Endodermal cell (in vitro differentiated cells): Measurements from ENCODE around the gene CEP55. TPM values are rescaled to one million over a fixed set of nuclear protein-coding genes. Genes with fewer than 3 reads are reported as not detected.

Experiments used
- DNase-seq: peaks from one replicate; pipeline ENCODE4 v3.0.0-alpha.2; 2017
- H3K27ac ChIP-seq: 2 replicates; pipeline ENCODE4 v1.5.1; 2013; ENCODE audit warnings: mild to moderate bottlenecking, low read depth, low read length, moderate library complexity
- H3K27me3 ChIP-seq: 2 replicates; pipeline ENCODE4 v1.6.1; 2013; ENCODE audit warnings: mild to moderate bottlenecking, low read length, moderate library complexity; ENCODE audit not compliant: insufficient read depth, control insufficient read depth, poor library complexity, severe bottlenecking
- H3K36me3 ChIP-seq: 2 replicates; pipeline ENCODE4 v1.7.0; 2013; ENCODE audit warnings: mild to moderate bottlenecking, low read length, moderate library complexity; ENCODE audit not compliant: control insufficient read depth, insufficient read depth
- H3K4me1 ChIP-seq: one replicate; pipeline ENCODE4 v1.7.0; 2013; ENCODE audit warnings: low read length; ENCODE audit not compliant: control insufficient read depth, insufficient read depth
- H3K4me3 ChIP-seq: 2 replicates; pipeline ENCODE4 v1.5.1; 2013; ENCODE audit warnings: mild to moderate bottlenecking, low read length, moderate library complexity
- H3K9ac ChIP-seq: 2 replicates; pipeline ENCODE4 v1.6.1; 2013; ENCODE audit warnings: mild to moderate bottlenecking, low read length, moderate library complexity; ENCODE audit not compliant: poor library complexity, severe bottlenecking; ENCODE audit errors: extremely low read depth
- H3K9me3 ChIP-seq: 2 replicates; pipeline ENCODE4 v1.6.1; 2013; ENCODE audit warnings: mild to moderate bottlenecking, low read length, moderate library complexity; ENCODE audit not compliant: control insufficient read depth
- H3K27ac Mint-ChIP-seq: 2 replicates; pipeline ENCODE4 v1.8.0; 2020; ENCODE audit warnings: mixed read lengths
- H3K27me3 Mint-ChIP-seq: 2 replicates; pipeline ENCODE4 v1.8.0; 2021; ENCODE audit warnings: mild to moderate bottlenecking, mixed read lengths; ENCODE audit not compliant: insufficient read depth
- H3K36me3 Mint-ChIP-seq: 2 replicates; pipeline ENCODE4 v1.8.0; 2020; ENCODE audit warnings: low read depth, mixed read lengths
- H3K4me1 Mint-ChIP-seq: 2 replicates; pipeline ENCODE4 v1.8.0; 2020; ENCODE audit warnings: mixed read lengths
- H3K4me3 Mint-ChIP-seq: 2 replicates; pipeline ENCODE4 v1.8.0; 2020; ENCODE audit warnings: mild to moderate bottlenecking, moderate library complexity, mixed read lengths
- H3K9me3 Mint-ChIP-seq: 2 replicates; pipeline ENCODE4 v1.8.0; 2020; ENCODE audit warnings: mild to moderate bottlenecking, mixed read lengths
- WGBS, 2 experiments: methylation state at CpG; one replicate each; pipeline versions ENCODE4 v1.1.5 to v1.1.7; 2013; ENCODE audit warnings: missing lambda C conversion rate in 2 of 2, mixed read lengths in 1 of 2; ENCODE audit not compliant: insufficient coverage in 1 of 2, insufficient read length in 1 of 2; 5-methylcytosine and 5-hydroxymethylcytosine counted together
- total RNA-seq, 2 donors: library from RNA; stranded (reverse); fragmentation: NEBNext Ultra II Directional in 1 of 2; extraction: Animal tissue kit (Norgen Biotek cat#: 25700) in 1 of 2; gene quantifications; 2 replicates in 1 of 2; 3 replicates in 1 of 2; pipeline ENCODE4 v1.2.1, GENCODE V29; 2021
- TF ChIP-seq, protein P1 (sequence below): fragments of 200-600 bp; sonication (generic); conservative IDR thresholded peaks from 2 replicates; pipeline ENCODE4 v1.5.0; 2021; ENCODE audit warnings: antibody characterized with exemption, mild to moderate bottlenecking

The CEP55 gene
- total RNA-seq, 2 donors from 2014 or later: 50.3 to 66.8 TPM

DNA sequence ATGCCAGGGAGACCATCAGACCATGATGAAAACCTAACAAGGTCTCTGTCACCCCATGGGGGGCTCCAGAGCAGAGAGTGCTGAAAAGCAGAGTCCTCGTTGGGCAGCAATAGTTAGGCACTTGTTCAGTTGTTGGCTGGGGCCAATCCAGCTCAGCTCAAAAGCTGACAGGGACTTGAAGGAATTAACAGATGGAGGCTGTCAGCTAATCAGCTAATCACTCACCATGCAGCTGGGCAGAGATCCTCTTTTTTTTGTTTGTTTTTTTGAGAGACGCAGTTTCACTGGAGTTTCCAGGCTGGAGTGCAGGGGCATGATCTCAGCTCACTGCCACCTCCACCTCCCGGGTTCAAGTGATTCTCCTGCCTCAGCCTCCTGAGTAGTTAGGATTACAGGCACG, 18.1 kb downstream of the CEP55 start:
- peaks cover 66% of the 10 kb centered on the region for H3K36me3 Mint-ChIP-seq
- H3K27ac Mint-ChIP-seq: no peak overlapping the region
- TF ChIP-seq, protein P1, sequence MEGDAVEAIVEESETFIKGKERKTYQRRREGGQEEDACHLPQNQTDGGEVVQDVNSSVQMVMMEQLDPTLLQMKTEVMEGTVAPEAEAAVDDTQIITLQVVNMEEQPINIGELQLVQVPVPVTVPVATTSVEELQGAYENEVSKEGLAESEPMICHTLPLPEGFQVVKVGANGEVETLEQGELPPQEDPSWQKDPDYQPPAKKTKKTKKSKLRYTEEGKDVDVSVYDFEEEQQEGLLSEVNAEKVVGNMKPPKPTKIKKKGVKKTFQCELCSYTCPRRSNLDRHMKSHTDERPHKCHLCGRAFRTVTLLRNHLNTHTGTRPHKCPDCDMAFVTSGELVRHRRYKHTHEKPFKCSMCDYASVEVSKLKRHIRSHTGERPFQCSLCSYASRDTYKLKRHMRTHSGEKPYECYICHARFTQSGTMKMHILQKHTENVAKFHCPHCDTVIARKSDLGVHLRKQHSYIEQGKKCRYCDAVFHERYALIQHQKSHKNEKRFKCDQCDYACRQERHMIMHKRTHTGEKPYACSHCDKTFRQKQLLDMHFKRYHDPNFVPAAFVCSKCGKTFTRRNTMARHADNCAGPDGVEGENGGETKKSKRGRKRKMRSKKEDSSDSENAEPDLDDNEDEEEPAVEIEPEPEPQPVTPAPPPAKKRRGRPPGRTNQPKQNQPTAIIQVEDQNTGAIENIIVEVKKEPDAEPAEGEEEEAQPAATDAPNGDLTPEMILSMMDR: no peak

GRCh38 chr10:93515071-93516005, 18.9 kb downstream of the CEP55 start:
- peaks cover 81% of the 10 kb centered on the region for H3K36me3 ChIP-seq
- 90 to 93% methylated on average over 4 to 7 of the region's 8 CpGs for WGBS, 2 experiments
- no peak for DNase-seq
- H3K4me1 ChIP-seq: no peaks in the 10 kb centered on the region
- H3K9ac ChIP-seq: no peak overlapping the region
- Mint-ChIP-seq H3K9me3 (peaks cover 19% of the 10 kb centered on the region), H3K27me3 (no peaks in the 10 kb centered on the region), H3K4me1 (peaks cover 6% of the 10 kb centered on the region), H3K27ac (no peak overlapping the region), H3K4me3 (no peak overlapping the region), H3K36me3 (peaks cover 72% of the 10 kb centered on the region)
- TF ChIP-seq, protein P1: no peak
- H3K4me3 ChIP-seq: no peak overlapping the region
- H3K27me3 ChIP-seq: no peaks in the 10 kb centered on the region
- H3K9me3 ChIP-seq: peaks cover 45% of the 10 kb centered on the region
- H3K27ac ChIP-seq: no peak overlapping the region

More for the DNA sequence above, 18.1 kb downstream of the CEP55 start:
- Mint-ChIP-seq H3K27me3 (no peaks in the 10 kb centered on the region), H3K9me3 (peaks cover 11% of the 10 kb centered on the region), H3K4me3 (no peak overlapping the region), H3K4me1 (peaks cover 6% of the 10 kb centered on the region)
- Histone ChIP-seq H3K4me3 (no peak overlapping the region), H3K27me3 (no peaks in the 10 kb centered on the region), H3K36me3 (peaks cover 80% of the 10 kb centered on the region), H3K27ac (no peak overlapping the region), H3K4me1 (no peaks in the 10 kb centered on the region), H3K9me3 (peaks cover 37% of the 10 kb centered on the region), H3K9ac (no peak overlapping the region)
- DNase-seq: no peak
- WGBS, 2 experiments: 88 to 90% methylated on average over 4 of the region's 4 CpGs

GRCh38 chr10:93516006-93516380, 19.6 kb downstream of the CEP55 start:
- H3K27me3 Mint-ChIP-seq: no peaks in the 10 kb centered on the region
- H3K4me3 Mint-ChIP-seq: no peak overlapping the region
- H3K36me3 Mint-ChIP-seq: peaks cover 75% of the 10 kb centered on the region
- Histone ChIP-seq H3K27ac (no peak overlapping the region), H3K36me3 (peaks cover 83% of the 10 kb centered on the region), H3K4me1 (no peaks in the 10 kb centered on the region), H3K9ac (no peak overlapping the region), H3K4me3 (no peak overlapping the region), H3K9me3 (peaks cover 52% of the 10 kb centered on the region), H3K27me3 (no peaks in the 10 kb centered on the region)
- no peak overlapping the region for H3K27ac Mint-ChIP-seq
- peaks cover 24% of the 10 kb centered on the region for H3K9me3 Mint-ChIP-seq
- peaks cover 6% of the 10 kb centered on the region for H3K4me1 Mint-ChIP-seq
- TF ChIP-seq, protein P1: no peak
- 100% methylated on average over 1 of the region's 1 CpG for WGBS, 2 experiments
- no peak for DNase-seq
